Spleen (tissue), 11 donors: ENCODE measurements around the gene IKBKE. TPM values are rescaled to one million over a fixed set of nuclear protein-coding genes. Genes with fewer than 3 reads are reported as not detected.

Experiments used
- DNase-seq: peaks from one replicate; pipeline ENCODE4 v3.0.0-alpha.2; 2020
- H3K27ac ChIP-seq, 8 donors: fragments of 200-600 bp; sonication (generic) in 7 of 8; 1 replicate in 4 of 8; 2 replicates in 4 of 8; pipeline versions ENCODE4 v1.5.0 to v1.8.0; 2016 to 2021; ENCODE audit warnings: inconsistent platforms in 4 of 8, mild to moderate bottlenecking in 4 of 8, moderate library complexity in 1 of 8
- H3K27me3 ChIP-seq, 7 donors: fragments of 200-600 bp; sonication (generic) in 6 of 7; replicated peaks in 1 of 7; 1 replicate in 4 of 7; 2 replicates in 3 of 7; pipeline versions ENCODE4 v1.5.0 to v1.8.0; 2016 to 2021; ENCODE audit warnings: inconsistent platforms in 3 of 7, mild to moderate bottlenecking in 1 of 7
- H3K36me3 ChIP-seq, 6 donors: fragments of 200-600 bp; sonication (generic) in 5 of 6; 1 replicate in 4 of 6; 2 replicates in 2 of 6; pipeline versions ENCODE4 v1.5.0 to v1.8.0; 2016 to 2021; ENCODE audit warnings: inconsistent platforms in 2 of 6
- H3K4me1 ChIP-seq, 6 donors: fragments of 200-600 bp; sonication (generic) in 5 of 6; 1 replicate in 3 of 6; 2 replicates in 3 of 6; pipeline versions ENCODE4 v1.5.0 to v1.8.0; 2016 to 2021; ENCODE audit warnings: inconsistent platforms in 3 of 6
- H3K4me3 ChIP-seq, 8 donors: fragments of 200-600 bp; sonication (generic) in 7 of 8; 1 replicate in 4 of 8; 2 replicates in 4 of 8; pipeline versions ENCODE4 v1.5.0 to v1.8.0; 2016 to 2021; ENCODE audit warnings: inconsistent platforms in 4 of 8, mild to moderate bottlenecking in 4 of 8, moderate library complexity in 2 of 8
- H3K9me3 ChIP-seq, 8 donors: fragments of 200-600 bp; sonication (generic) in 7 of 8; 1 replicate in 4 of 8; 2 replicates in 4 of 8; pipeline versions ENCODE4 v1.5.0 to v1.8.0; 2016 to 2021; ENCODE audit warnings: inconsistent platforms in 4 of 8
- POLR2A ChIP-seq, 3 donors: fragments of 450-650 bp; IDR thresholded peaks; one replicate each; pipeline ENCODE4 v1.5.1; 2017; ENCODE audit warnings: antibody characterized with exemption in 3 of 3, mild to moderate bottlenecking in 1 of 3
- POLR2AphosphoS5 ChIP-seq, 3 donors: sonication (generic); formaldehyde crosslinking; IDR thresholded peaks; one replicate each; pipeline ENCODE4 v1.5.1; 2017; ENCODE audit warnings: antibody characterized with exemption in 3 of 3
- WGBS, 5 donors: extraction: QIAGEN DNeasy Blood & Tissue Kit in 3 of 5; methylation state at CpG; one replicate each; pipeline versions ENCODE4 v1.1.5 to v1.1.7; 2013 to 2018; 5-methylcytosine and 5-hydroxymethylcytosine counted together
- intact Hi-C: fragments of 100-400 bp; cut with DNase I; formaldehyde crosslinking; loops from one replicate; pipeline ENCODE4 v1.15.0; 2023; ENCODE audit warnings: low total_unique reads
- polyA plus RNA-seq, 3 donors: library from polyadenylated mRNA; stranded (reverse); fragments of 200-250 nt; gene quantifications; one replicate each; pipeline ENCODE4 v1.2.1, GENCODE V29; 2013
- total RNA-seq, 7 donors: library from RNA; depleted of rRNA in 3 of 7; stranded (reverse); fragments of >200 nt in 3 of 7; fragmentation: NEBNext Ultra II Directional in 4 of 7; extraction: Animal tissue kit (Norgen Biotek cat#: 25700) in 4 of 7; gene quantifications; one replicate each; pipeline versions ENCODE4 v1.1.0 to v1.2.1, GENCODE V29; 2016 to 2021
- TF ChIP-seq, protein P1 (sequence below), 11 experiments: fragments of 200-600 bp in 7 of 11; fragments of 450-650 bp in 4 of 11; sonication (generic) in 4 of 11; IDR thresholded peaks in 8 of 11; conservative IDR thresholded peaks in 3 of 11; 1 replicate in 7 of 11; 2 replicates in 4 of 11; pipeline versions ENCODE4 v1.4.0 to v1.8.0; 2016 to 2021; ENCODE audit warnings: antibody characterized with exemption in 11 of 11, inconsistent platforms in 4 of 11, mild to moderate bottlenecking in 1 of 11
- donor health status: healthy with polysubstance abuse.
- donor health status: DM: no; HTN: no; CAD: no; lungs with moderate emphysema.
- donor health status: DM: no; HTN: no; CAD: no.
- donor health status: Bipolar disorder and iron deficiency.
- donor health status: healthy.
- donor health status: DM: no; HTN: no; CAD: no.
- donor health status: DM: yes; HTN: yes; CAD: no.

IKBKE gene
- total and polyA plus RNA-seq, 10 donors, result 11.3 to 37.3 (median 29.7) TPM

DNA sequence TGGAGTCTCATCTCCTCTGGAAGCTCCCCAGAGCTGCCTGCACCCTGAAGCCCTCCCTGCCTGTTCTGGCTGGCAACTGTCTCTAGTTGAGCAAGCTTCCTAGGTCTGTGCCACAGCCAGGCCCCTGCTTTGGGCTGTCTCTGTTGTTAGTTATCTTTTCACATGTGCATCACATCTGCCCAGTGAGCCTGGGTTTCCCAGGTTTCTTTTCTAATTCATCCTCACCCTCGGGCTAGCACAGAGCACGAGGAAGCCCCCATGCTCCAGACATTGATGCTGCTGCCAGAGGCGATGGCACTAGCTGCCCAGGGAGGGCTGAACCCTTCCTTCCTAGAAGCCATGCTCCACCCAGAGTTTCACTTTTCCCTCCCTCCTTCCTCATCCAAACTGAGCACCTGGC lies 64.3 kb downstream of the IKBKE start:
- no peaks in the 10 kb centered on the region for H3K27me3 ChIP-seq
- 87 to 100% (median 92%) methylated on average over 3 of the region's 3 CpGs for WGBS, 5 donors
- intact Hi-C loops, result no loop called here

GRCh38 chr1:206535853-206536188 lies 65.5 kb downstream of the IKBKE start:
- Histone ChIP-seq H3K36me3 (no peaks in the 10 kb centered on the region), H3K27ac (no peak overlapping the region), H3K27me3 (no peaks in the 10 kb centered on the region), H3K9me3 (no peaks in the 10 kb centered on the region), H3K4me3 (no peak overlapping the region), H3K4me1 (peaks cover 0 to 20% (median 7%) of the 10 kb centered on the region in 6 donors)
- intact Hi-C loops, result no loop called here
- TF ChIP-seq POLR2A (IDR thresholded peaks at IDR 0.05) (no peak), POLR2AphosphoS5 (IDR thresholded peaks at IDR 0.05) (no peak)
- TF ChIP-seq, protein P1, sequence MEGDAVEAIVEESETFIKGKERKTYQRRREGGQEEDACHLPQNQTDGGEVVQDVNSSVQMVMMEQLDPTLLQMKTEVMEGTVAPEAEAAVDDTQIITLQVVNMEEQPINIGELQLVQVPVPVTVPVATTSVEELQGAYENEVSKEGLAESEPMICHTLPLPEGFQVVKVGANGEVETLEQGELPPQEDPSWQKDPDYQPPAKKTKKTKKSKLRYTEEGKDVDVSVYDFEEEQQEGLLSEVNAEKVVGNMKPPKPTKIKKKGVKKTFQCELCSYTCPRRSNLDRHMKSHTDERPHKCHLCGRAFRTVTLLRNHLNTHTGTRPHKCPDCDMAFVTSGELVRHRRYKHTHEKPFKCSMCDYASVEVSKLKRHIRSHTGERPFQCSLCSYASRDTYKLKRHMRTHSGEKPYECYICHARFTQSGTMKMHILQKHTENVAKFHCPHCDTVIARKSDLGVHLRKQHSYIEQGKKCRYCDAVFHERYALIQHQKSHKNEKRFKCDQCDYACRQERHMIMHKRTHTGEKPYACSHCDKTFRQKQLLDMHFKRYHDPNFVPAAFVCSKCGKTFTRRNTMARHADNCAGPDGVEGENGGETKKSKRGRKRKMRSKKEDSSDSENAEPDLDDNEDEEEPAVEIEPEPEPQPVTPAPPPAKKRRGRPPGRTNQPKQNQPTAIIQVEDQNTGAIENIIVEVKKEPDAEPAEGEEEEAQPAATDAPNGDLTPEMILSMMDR (IDR thresholded peaks at IDR 0.05 in 8 of 11, conservative IDR thresholded peaks at IDR 0.05 in 3 of 11), result no peak
- DNase-seq, result peak; percentile 20
- WGBS, 5 donors, result 74 to 82% (median 78%) methylated on average over 6 of the region's 6 CpGs

More for the DNA sequence above, 64.3 kb downstream of the IKBKE start:
- Histone ChIP-seq H3K4me3 (no peak overlapping the region), H3K9me3 (no peaks in the 10 kb centered on the region), H3K27ac (no peak overlapping the region), H3K36me3 (no peaks in the 10 kb centered on the region), H3K4me1 (peaks cover 0 to 7% (median 0%) of the 10 kb centered on the region in 6 donors)
- TF ChIP-seq POLR2AphosphoS5 (IDR thresholded peaks at IDR 0.05) (no peak), POLR2A (IDR thresholded peaks at IDR 0.05) (no peak)
- TF ChIP-seq, protein P1 (IDR thresholded peaks at IDR 0.05 in 8 of 11, conservative IDR thresholded peaks at IDR 0.05 in 3 of 11), result no peak
- DNase-seq, result peak; percentile 47

DNA sequence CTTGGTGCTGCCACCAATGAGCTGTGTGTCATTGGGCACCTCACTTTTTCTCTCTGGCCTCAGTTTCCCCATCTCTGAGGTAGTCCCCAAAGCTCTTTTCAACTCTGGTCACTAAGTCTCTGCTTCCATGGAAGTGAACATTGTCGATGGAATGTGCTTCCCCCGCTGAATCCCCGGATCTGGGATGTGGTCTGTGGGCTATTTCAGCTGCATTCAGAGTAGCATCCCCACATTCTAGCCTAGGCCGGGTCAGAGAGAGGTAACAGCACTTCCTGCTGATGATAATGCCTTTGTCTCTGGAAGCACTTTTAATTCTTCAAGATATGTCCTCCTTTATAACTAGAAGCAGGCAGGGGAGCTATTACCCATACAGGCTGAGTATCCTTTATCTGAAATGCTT lies 66.9 kb downstream of the IKBKE start:
- peak; percentile 6 for DNase-seq
- intact Hi-C loops, result no loop called here
- no peak overlapping the region for H3K4me3 ChIP-seq
- H3K27me3 ChIP-seq, result no peaks in the 10 kb centered on the region
- 74 to 89% (median 81%) methylated on average over 4 of the region's 4 CpGs for WGBS, 5 donors
- no peaks in the 10 kb centered on the region for H3K9me3 ChIP-seq
- H3K36me3 ChIP-seq, result no peaks in the 10 kb centered on the region
- H3K4me1 ChIP-seq, result peaks cover 0 to 27% (median 8%) of the 10 kb centered on the region in 6 donors
- H3K27ac ChIP-seq, result no peak overlapping the region
- TF ChIP-seq POLR2AphosphoS5 (IDR thresholded peaks at IDR 0.05), result no peak
- TF ChIP-seq POLR2A (IDR thresholded peaks at IDR 0.05), result no peak
- TF ChIP-seq, protein P1 (IDR thresholded peaks at IDR 0.05 in 8 of 11, conservative IDR thresholded peaks at IDR 0.05 in 3 of 11), result no peak

GRCh38 chr1:206538086-206538770 lies 68.0 kb downstream of the IKBKE start:
- Histone ChIP-seq H3K36me3 (no peaks in the 10 kb centered on the region), H3K4me1 (peaks cover 0 to 27% (median 8%) of the 10 kb centered on the region in 6 donors)
- intact Hi-C loops, result no loop called here

More at GRCh38 chr1:206538086-206538770, 68.0 kb downstream of the IKBKE start:
- 84 to 89% (median 87%) methylated on average over 6 of the region's 6 CpGs for WGBS, 5 donors
- no peak for TF ChIP-seq POLR2A (IDR thresholded peaks at IDR 0.05)
- TF ChIP-seq, protein P1 (IDR thresholded peaks at IDR 0.05 in 8 of 11, conservative IDR thresholded peaks at IDR 0.05 in 3 of 11), result no peak
- TF ChIP-seq POLR2AphosphoS5 (IDR thresholded peaks at IDR 0.05), result no peak
- Histone ChIP-seq H3K4me3 (no peak overlapping the region), H3K9me3 (no peaks in the 10 kb centered on the region), H3K27me3 (no peaks in the 10 kb centered on the region), H3K27ac (no peak overlapping the region)
- DNase-seq, result peak; percentile 40
